Stimulated activated CD4-positive, alpha-beta T cell treated with anti-CD3 and anti-CD28 coated beads, Interleukin-1b, Interleukin-23, amount 100 ng/mL, for 48 hours (primary cell): Measurements from ENCODE around the gene SIGLEC10.

Source experiments
- DNase-seq: peaks from one replicate; pipeline ENCODE4 v3.0.0-alpha.2; 2020

SIGLEC10 gene

DNA sequence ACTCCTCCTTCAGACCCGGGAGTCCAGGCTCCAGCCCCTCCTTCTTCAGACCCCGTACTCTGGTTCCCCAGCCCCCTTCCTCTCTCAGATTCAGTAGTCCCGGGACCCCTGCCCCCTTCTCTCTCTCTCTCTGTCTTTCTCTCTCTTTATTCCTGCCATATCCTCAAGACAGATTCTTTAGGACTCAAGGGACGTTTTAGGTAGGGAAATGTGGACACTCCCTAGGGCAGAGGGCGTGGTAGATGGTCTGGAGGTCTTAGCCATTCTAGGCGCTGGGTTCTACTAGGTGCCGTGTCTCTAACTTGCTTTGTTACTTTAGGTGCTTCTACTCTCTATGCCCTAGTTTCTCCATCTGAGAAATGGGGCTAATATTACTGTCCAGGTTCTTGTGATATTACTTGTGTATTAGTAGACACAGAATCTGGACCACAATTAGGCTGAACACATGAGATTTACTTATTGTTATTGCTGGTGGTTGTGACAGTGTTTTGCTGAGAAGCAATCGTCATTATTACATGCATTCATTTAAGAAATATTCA lies 26.3 kb downstream of the SIGLEC10 start:
- no peak for DNase-seq

DNA sequence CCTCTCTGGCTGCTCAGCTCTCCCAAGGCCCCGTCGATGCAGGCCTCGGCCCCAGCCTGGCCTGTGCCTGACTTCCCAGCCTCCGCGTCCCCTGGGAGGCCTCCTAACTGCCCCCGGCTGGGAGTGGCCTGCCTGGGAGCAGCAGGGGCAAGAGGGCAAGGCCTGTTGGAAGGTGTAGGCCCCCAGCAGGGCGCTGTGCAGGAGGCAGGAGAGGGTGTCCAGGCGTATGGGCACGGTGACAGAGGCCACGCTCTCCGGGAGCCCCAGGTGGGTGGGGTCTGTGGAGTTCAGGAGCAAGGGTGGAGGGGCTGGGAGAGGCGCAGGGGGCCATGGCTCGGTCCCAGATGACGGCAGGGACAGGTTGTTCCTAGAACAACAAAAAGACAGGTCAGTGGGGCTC lies 28.3 kb downstream of the SIGLEC10 start:
- DNase-seq = no peak

- DNase-seq = no peak
Observed at GRCh38 chr19:51387924-51388389, 29.5 kb downstream of the SIGLEC10 start, which contains the start of gene LIM2. Gene LIM2 (minus strand): TSS chr19:51387974. CDS start chr19:51387443, 531 bp downstream.

DNA sequence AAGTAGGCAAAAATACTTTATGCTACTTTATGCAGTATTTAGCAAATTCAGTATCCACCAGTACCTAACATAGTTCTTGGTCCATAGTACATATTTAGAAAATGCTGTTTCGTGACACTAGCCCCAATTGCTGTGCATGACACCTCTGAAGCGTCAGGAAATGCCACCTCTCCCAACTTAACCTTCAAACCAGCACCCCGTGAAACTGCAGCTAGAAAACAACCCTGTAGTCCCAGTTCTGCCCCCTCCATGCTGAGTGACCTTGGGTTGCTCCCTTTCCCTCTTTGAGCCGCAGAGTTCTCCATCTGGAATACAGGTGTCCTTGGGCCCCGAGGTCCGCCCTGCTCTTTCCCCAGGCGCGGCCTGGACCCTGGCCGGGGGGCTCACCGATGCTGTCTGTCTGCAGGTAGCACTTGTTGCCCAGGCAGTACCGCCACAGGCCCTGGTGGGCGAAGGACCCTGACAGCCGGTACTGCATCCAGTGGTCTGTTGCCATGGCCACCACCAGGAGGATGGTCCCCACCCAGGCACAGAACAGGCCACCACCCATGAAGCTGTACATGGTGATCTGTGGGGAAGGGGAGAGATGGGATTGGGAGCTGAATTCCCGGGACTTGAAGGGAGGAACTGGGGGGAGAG lies 30.4 kb downstream of the SIGLEC10 start:
- no peak for DNase-seq

- no peak for DNase-seq
Observed at GRCh38 chr19:51382004-51382403, 35.4 kb downstream of the SIGLEC10 start.

DNA sequence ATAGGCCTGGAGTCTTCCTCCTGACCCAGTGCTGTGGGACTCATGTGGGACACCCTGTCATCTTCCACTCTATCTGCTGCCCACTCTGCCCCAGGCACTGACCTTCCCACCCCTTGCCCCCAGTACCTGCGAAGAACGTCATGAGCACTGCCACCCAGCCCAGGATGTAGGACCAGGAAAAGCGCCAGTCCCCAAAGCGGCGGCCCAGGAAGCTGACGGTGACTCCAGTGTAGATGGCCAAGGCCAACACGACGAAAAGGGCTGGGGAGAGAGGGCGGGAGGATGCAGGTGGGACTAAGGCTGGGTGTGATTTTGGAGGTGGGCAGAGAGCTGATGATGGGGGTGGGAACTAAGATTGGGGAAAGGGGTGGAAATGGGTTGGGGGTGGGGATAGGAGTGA lies 37.1 kb downstream of the SIGLEC10 start:
- DNase-seq = no peak

DNA sequence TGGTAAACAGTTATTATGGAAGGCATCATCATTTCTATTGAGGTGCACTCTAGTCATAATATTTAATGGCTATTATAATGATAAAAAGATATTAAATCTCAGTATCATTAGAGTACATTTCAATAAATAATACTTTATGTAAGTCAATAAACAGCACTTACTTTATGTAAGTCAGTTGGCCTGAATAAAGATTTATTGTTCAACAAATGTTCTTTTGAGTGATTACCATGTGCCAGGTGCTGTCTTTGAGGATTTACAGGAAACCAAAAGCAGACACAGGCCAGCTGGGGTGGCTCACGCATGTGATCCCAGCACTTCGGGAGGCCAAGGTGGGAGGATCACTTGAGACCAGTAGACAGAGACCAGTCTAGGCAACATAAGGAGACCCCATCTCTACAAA lies 40.0 kb downstream of the SIGLEC10 start:
- DNase-seq = no peak

- DNase-seq = peak; percentile 38
Observed at GRCh38 chr19:51375504-51376221, 41.8 kb downstream of the SIGLEC10 start.

GRCh38 chr19:51372649-51373504 lies 44.6 kb downstream of the SIGLEC10 start, which contains the start of gene NKG7:
Gene NKG7 (minus strand): TSS chr19:51372654. CDS start chr19:51372535, 119 bp downstream.
- DNase-seq = peak; percentile 89

DNA sequence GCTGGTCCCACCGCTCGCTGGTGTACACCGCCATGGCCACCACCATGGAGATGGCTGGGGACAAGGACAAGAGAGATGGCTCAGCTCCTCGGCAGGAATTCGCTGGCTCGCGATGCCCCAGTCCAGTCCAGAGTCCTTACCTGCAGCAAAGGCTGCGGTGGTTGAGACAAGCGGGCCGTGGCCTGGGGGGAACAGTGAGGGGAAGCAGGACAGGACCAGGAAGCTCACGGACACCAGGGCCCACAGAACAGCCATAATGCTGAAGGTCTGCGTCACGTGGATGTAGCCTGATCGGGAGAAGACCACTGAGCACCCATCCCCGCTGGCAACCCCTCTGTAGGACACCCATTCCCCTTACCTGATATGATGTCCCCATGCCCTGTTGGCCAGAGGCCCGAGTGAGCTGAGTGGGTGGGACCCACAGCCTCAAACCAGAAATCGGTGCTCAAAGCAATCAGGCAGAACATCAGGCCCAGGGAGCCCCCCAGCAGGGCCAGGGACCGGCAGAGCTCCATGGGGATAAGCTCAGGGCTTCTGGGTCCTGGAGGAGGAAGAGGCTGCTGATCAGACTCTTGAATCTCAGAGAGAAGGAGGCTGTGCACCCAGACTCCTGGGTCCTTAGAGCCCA lies 45.3 kb downstream of the SIGLEC10 start:
- DNase-seq = no peak

DNA sequence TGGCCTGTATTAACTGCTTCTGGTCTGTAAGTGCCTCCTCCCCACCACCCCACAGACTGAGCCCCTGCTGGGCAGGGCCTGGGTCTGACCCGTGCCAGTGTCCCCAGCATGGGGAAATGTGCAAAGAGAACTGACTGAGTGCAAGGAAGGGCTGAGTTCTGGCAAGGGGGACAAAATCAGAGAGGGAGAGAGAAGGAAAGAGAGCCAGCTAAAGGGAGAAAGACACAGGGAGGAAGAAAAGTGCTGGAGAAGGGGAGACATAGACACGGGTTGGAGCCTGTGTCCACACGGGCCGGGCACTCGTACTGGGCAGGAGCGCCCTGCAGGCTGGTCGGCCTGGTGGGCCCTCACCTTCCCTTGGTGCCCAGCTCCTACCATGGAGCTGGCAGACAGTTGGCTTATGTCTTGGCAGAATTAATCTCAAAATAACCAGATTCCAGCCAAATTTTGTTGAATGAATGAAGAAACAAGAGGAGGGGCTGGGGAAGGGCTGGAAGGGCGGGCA lies 46.2 kb downstream of the SIGLEC10 start:
- no peak for DNase-seq

GRCh38 chr19:51370230-51370629 lies 47.2 kb downstream of the SIGLEC10 start:
- no peak for DNase-seq

GRCh38 chr19:51368366-51369282 lies 48.8 kb downstream of the SIGLEC10 start, which contains the start of gene CLDND2:
Gene CLDND2 (minus strand): TSS chr19:51369003. CDS start chr19:51368577, 426 bp downstream.
- no peak for DNase-seq

DNA sequence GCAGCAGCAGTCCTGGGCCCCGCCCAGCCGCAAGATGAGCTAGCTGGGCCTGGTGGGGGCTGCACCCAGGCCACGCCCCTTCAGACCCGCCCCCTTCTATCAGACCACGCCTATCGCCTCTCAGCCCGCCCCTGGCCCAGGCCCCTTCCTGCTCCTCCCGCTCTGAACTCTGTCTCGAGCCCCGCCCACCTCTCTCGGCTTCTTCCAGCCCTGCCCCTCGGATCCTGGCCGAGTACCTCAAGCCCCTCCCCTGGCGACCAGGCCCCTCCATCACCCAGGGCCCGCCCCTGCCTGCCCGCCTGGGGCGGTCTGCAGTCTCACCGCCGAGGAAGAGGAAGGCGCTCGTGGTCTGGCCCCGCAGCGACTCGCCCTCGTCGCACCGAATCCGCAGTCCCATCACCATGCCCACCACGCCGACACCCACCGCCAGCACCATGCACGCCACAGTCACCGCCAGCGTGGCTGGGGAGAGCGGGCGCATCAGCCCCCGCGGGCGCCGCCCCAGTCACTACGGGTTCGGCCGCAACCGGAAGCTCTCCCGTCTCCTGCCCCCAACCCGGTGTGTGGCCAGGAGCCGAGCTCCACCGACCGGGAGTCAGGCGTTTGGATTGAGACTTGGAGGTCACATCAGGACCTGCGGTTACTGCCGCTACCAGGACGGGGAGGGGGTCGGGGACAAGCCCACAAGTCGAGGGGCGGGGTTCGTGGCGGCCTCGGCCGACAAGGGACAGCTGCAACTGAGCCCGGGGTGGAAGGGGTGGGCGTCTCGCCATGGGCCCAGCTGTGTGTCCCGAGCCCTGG lies 49.7 kb downstream of the SIGLEC10 start:
- DNase-seq = peak; percentile 100

GRCh38 chr19:51367255-51367564 lies 50.2 kb downstream of the SIGLEC10 start:
- peak; percentile 54 for DNase-seq

DNA sequence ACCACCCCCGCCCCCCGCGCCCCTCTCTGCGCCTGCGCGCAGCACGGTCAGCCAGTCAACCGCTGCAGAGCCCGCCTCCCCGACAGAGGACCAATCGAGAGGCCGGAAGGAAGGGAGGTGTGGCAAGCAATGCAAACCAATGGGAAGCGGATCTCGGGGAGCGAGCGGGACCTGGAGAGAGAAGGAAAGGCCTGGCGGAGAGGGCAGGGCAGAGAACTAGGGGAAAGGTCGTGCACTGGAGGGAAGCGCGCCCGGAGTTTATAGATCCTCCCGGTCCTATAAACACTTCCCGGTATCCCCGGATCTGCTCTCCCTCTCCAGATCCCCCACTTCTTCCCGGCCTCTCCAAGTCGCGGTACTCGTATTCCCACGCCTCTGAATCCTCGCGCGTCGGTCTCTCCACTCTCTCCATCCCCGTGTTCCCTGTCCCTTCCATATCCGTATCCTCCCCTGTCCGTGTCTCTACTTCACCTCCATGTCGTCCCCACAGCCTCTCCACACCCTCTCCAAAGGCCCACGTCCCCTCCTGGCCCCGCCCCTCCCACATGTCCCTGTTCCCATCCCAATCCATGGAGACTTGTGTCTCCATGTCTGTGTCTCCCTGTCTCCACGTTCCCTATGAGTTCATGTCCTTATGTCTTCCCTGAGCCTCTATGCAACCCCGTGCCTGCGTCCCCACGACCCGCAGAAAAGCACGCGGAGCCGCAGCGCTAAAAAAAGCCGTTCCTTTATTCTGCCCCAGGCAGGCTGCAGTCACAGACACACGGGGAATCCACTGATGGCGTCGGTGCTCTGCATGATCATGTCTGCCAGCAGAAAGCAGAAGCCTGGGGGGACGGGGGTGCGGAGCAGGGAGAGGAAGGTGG lies 50.8 kb downstream of the SIGLEC10 start:
- DNase-seq = peak; percentile 97

GRCh38 chr19:51365965-51366388 lies 51.5 kb downstream of the SIGLEC10 start, which contains the start of gene ETFB:
Gene ETFB (minus strand): TSS chr19:51366388. CDS start chr19:51366326, 62 bp downstream.
- DNase-seq = no peak

- DNase-seq = no peak
Observed at GRCh38 chr19:51365211-51365964, 52.1 kb downstream of the SIGLEC10 start.
